Natural killer cell (primary cell): ENCODE results near the gene INPP5B. TPM values are rescaled to one million over a fixed set of nuclear protein-coding genes. Genes with fewer than 3 reads are reported as not detected.

ENCODE experiments used
- ATAC-seq, 3 donors: fragments of 150-1000 bp in 2 of 3; fragments of 200-7000 bp in 1 of 3; cut with Tn5 transposase; 1 replicate in 1 of 3; 2 replicates in 2 of 3; pipeline ENCODE4 v1.10.0; 2021; ENCODE audit warnings: mild to moderate bottlenecking in 2 of 3, moderate library complexity in 2 of 3
- DNase-seq, 2 donors: peaks; one replicate each; pipeline versions ENCODE4 v3.0.0 to v3.0.0-alpha.2; 2013 to 2021; ENCODE audit warnings: mixed read lengths in 1 of 2
- H3K27ac ChIP-seq: one replicate; pipeline ENCODE4 v1.5.1; 2013; ENCODE audit warnings: mild to moderate bottlenecking, low read length
- H3K27me3 ChIP-seq: one replicate; pipeline ENCODE4 v1.6.1; 2013; ENCODE audit warnings: low read length; ENCODE audit not compliant: control insufficient read depth, insufficient read depth
- H3K36me3 ChIP-seq: one replicate; pipeline ENCODE4 v1.6.1; 2013; ENCODE audit warnings: low read length; ENCODE audit not compliant: control insufficient read depth, insufficient read depth
- H3K4me1 ChIP-seq: one replicate; pipeline ENCODE4 v1.6.1; 2013; ENCODE audit warnings: low read length; ENCODE audit not compliant: control insufficient read depth, insufficient read depth
- H3K4me3 ChIP-seq: one replicate; pipeline ENCODE4 v1.5.1; 2013; ENCODE audit warnings: low read length
- H3K9me3 ChIP-seq: one replicate; pipeline ENCODE4 v1.6.1; 2013; ENCODE audit warnings: low read length; ENCODE audit not compliant: control insufficient read depth, insufficient read depth
- H3K27ac Mint-ChIP-seq, 2 donors: one replicate each; pipeline ENCODE4 v1.8.0; 2022; ENCODE audit warnings: mild to moderate bottlenecking in 2 of 2, mixed read lengths in 2 of 2, moderate library complexity in 1 of 2
- H3K27me3 Mint-ChIP-seq, 2 donors: one replicate each; pipeline ENCODE4 v1.8.0; 2022; ENCODE audit warnings: low read depth in 2 of 2, mixed read lengths in 2 of 2
- H3K36me3 Mint-ChIP-seq: one replicate; pipeline ENCODE4 v1.8.0; 2022; ENCODE audit warnings: mixed read lengths
- H3K4me1 Mint-ChIP-seq, 2 donors: one replicate each; pipeline ENCODE4 v1.8.0; 2022; ENCODE audit warnings: mixed read lengths in 2 of 2
- H3K4me3 Mint-ChIP-seq: one replicate; pipeline ENCODE4 v1.8.0; 2022; ENCODE audit warnings: mild to moderate bottlenecking, moderate library complexity, mixed read lengths
- H3K9me3 Mint-ChIP-seq, 2 donors: one replicate each; pipeline ENCODE4 v1.8.0; 2022; ENCODE audit warnings: mixed read lengths in 2 of 2
- CTCF ChIP-seq: fragments of 200-600 bp; IDR thresholded peaks from one replicate; pipeline ENCODE4 v1.8.0; 2022; ENCODE audit warnings: antibody characterized with exemption
- WGBS: methylation state at CpG from one replicate; pipeline ENCODE4 v1.1.7; 2013; ENCODE audit warnings: missing lambda C conversion rate; ENCODE audit not compliant: insufficient coverage; 5-methylcytosine and 5-hydroxymethylcytosine counted together
- intact Hi-C: fragments of 100-400 bp; cut with micrococcal nuclease; formaldehyde crosslinking; loops from one replicate; pipeline ENCODE4 v1.14.2; 2022
- total RNA-seq, 4 donors: library from RNA; stranded (reverse); fragments of 120-200 nt in 1 of 4; gene quantifications; one replicate each; pipeline versions ENCODE4 v1.2.3 to v1.2.4, GENCODE V29; 2013 to 2022

The INPP5B gene
- total RNA-seq, 3 donors from 2014 or later (not counting 1 experiment from before 2014, with no cell fraction given), result 34.0 to 66.2 (median 54.7) TPM

- no peak for DNase-seq
- H3K4me1 ChIP-seq, result peaks cover 7% of the 10 kb centered on the region
- no peak for TF ChIP-seq CTCF
- H3K27me3 ChIP-seq, result no peaks in the 10 kb centered on the region
- H3K27me3 Mint-ChIP-seq, result no peaks in the 10 kb centered on the region
- H3K27ac Mint-ChIP-seq, result peak overlapping the region in 1 of 2 donors; percentile 51
- 57% methylated on average over 4 of the region's 4 CpGs for WGBS
- H3K36me3 Mint-ChIP-seq, result no peaks in the 10 kb centered on the region
- no peaks in the 10 kb centered on the region for H3K9me3 Mint-ChIP-seq
- no peak overlapping the region for H3K4me3 ChIP-seq
- no peak for ATAC-seq
- H3K36me3 ChIP-seq, result peaks cover 1% of the 10 kb centered on the region
- peaks cover 6 to 8% of the 10 kb centered on the region in 2 donors for H3K4me1 Mint-ChIP-seq
- H3K27ac ChIP-seq, result no peak overlapping the region
- no peaks in the 10 kb centered on the region for H3K9me3 ChIP-seq
- H3K4me3 Mint-ChIP-seq, result no peak overlapping the region
- intact Hi-C loops, result no loop called here
Measured at GRCh38 chr1:37951783-37952624, 5.2 kb upstream of the INPP5B start.

- Mint-ChIP-seq H3K36me3 (no peaks in the 10 kb centered on the region), H3K9me3 (no peaks in the 10 kb centered on the region), H3K27me3 (no peaks in the 10 kb centered on the region), H3K27ac (peak overlapping the region in 1 of 2 donors; percentile 51), H3K4me3 (no peak overlapping the region), H3K4me1 (peaks cover 13 to 16% of the 10 kb centered on the region in 2 donors)
- no peaks in the 10 kb centered on the region for H3K36me3 ChIP-seq
- DNase-seq (no peak), ATAC-seq (no peak)
- intact Hi-C loops, result no loop called here
- no peak overlapping the region for H3K4me3 ChIP-seq
- no peak for TF ChIP-seq CTCF
- H3K9me3 ChIP-seq, result no peaks in the 10 kb centered on the region
- no peak overlapping the region for H3K27ac ChIP-seq
- H3K27me3 ChIP-seq, result no peaks in the 10 kb centered on the region
- H3K4me1 ChIP-seq, result peaks cover 15% of the 10 kb centered on the region
- 83% methylated on average over 11 of the region's 11 CpGs for WGBS
Measured at GRCh38 chr1:37951041-37951782, 4.4 kb upstream of the INPP5B start.

- Mint-ChIP-seq H3K4me3 (no peak overlapping the region), H3K27me3 (no peaks in the 10 kb centered on the region), H3K9me3 (no peaks in the 10 kb centered on the region), H3K4me1 (peaks cover 13 to 17% of the 10 kb centered on the region in 2 donors), H3K27ac (no peak overlapping the region), H3K36me3 (no peaks in the 10 kb centered on the region)
- H3K27ac ChIP-seq, result no peak overlapping the region
- WGBS, result 79% methylated on average over 6 of the region's 6 CpGs
- H3K36me3 ChIP-seq, result no peaks in the 10 kb centered on the region
- no peak overlapping the region for H3K4me3 ChIP-seq
- intact Hi-C loops, result no loop called here
- DNase-seq (no peak), ATAC-seq (no peak)
- no peaks in the 10 kb centered on the region for H3K27me3 ChIP-seq
- no peaks in the 10 kb centered on the region for H3K9me3 ChIP-seq
- H3K4me1 ChIP-seq, result peaks cover 20% of the 10 kb centered on the region
- TF ChIP-seq CTCF, result no peak
Measured at GRCh38 chr1:37949524-37950152, 2.8 kb upstream of the INPP5B start.
